ENCODE data around the gene LTC4S.
"Not testable (repeated sequence)": the region's sequence is repeated elsewhere in the genome, so short reads cannot be mapped to it uniquely, and the experiment has no call there.

GRCh38 chr5:179834871-179835270, 41.1 kb downstream of the LTC4S start:
- TF ChIP-seq, protein P1, sequence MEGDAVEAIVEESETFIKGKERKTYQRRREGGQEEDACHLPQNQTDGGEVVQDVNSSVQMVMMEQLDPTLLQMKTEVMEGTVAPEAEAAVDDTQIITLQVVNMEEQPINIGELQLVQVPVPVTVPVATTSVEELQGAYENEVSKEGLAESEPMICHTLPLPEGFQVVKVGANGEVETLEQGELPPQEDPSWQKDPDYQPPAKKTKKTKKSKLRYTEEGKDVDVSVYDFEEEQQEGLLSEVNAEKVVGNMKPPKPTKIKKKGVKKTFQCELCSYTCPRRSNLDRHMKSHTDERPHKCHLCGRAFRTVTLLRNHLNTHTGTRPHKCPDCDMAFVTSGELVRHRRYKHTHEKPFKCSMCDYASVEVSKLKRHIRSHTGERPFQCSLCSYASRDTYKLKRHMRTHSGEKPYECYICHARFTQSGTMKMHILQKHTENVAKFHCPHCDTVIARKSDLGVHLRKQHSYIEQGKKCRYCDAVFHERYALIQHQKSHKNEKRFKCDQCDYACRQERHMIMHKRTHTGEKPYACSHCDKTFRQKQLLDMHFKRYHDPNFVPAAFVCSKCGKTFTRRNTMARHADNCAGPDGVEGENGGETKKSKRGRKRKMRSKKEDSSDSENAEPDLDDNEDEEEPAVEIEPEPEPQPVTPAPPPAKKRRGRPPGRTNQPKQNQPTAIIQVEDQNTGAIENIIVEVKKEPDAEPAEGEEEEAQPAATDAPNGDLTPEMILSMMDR (IDR thresholded peaks at IDR 0.05; ENCODE audit: borderline replicate concordance, extremely low read depth, low read length, poor library complexity, severe bottlenecking): not testable (repeated sequence)
- TF ChIP-seq EZH2 (IDR thresholded peaks at IDR 0.05; ENCODE audit: borderline replicate concordance, low read depth, low read length, severe bottlenecking): not testable (repeated sequence)
